Measurements from ENCODE around the gene KCNN2.

DNA sequence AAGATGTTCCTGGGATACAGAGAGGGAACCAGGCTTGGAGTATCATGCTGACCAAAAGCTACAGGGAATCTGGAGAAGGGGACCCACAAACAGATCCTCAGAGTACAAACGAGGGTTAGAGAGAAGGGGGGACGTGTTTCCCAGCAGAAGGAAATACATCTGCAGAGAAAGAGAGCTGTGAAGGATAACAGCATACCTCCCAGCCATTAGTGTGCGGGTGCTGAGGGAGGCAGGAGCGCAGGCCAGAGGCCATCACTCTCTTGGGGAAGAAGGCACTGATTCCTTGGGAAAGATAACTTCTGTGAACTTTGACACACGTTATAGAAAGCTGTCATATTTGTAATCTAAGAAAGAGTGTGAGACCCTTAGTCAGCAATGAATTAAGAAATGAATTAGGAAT, 96.9 kb downstream of the KCNN2 start:
- TF ChIP-seq CTCF (IDR thresholded peaks at IDR 0.05) (no peak), POLR2AphosphoS5 (IDR thresholded peaks at IDR 0.05) (no peak), POLR2A (IDR thresholded peaks at IDR 0.05) (no peak)

All from breast epithelium (tissue), 3 donors.